GM23248 (cell line): Measurements from ENCODE around the gene GTF2F2. TPM values are rescaled to one million over a fixed set of nuclear protein-coding genes. Genes with fewer than 3 reads are reported as not detected.
"Not testable (repeated sequence)": the region's sequence is repeated elsewhere in the genome, so short reads cannot be mapped to it uniquely, and the experiment has no call there.

Source experiments
- DNase-seq: peaks from one replicate; pipeline ENCODE4 v3.0.0-alpha.2; 2015
- H2AFZ ChIP-seq: fragments of 200-600 bp; sonication (generic); 2 replicates; pipeline ENCODE4 v1.6.1; 2016; ENCODE audit warnings: antibody characterized with exemption
- H3F3A ChIP-seq: fragments of 200-600 bp; sonication (generic); 2 replicates; pipeline ENCODE4 v1.6.1; 2016; ENCODE audit warnings: mild to moderate bottlenecking, antibody characterized with exemption, mixed run types; ENCODE audit not compliant: insufficient read depth
- H3K27ac ChIP-seq: fragments of 200-600 bp; sonication (generic); 2 replicates; pipeline ENCODE4 v1.5.1; 2016; ENCODE audit warnings: mild to moderate bottlenecking
- H3K27me3 ChIP-seq: fragments of 200-600 bp; sonication (generic); replicated peaks from 2 replicates; pipeline ENCODE4 v1.6.1; 2016; ENCODE audit warnings: mild to moderate bottlenecking; ENCODE audit not compliant: insufficient read depth
- H3K36me3 ChIP-seq: fragments of 200-600 bp; sonication (generic); 2 replicates; pipeline ENCODE4 v1.6.1; 2016; ENCODE audit warnings: low read depth, mild to moderate bottlenecking
- H3K4me1 ChIP-seq: fragments of 200-600 bp; sonication (generic); 2 replicates; pipeline ENCODE4 v1.6.1; 2016; ENCODE audit warnings: mild to moderate bottlenecking; ENCODE audit not compliant: insufficient read depth
- H3K4me2 ChIP-seq: fragments of 200-600 bp; sonication (generic); one replicate; pipeline ENCODE4 v1.6.1; 2016; ENCODE audit warnings: mild to moderate bottlenecking; ENCODE audit not compliant: unreplicated experiment
- H3K4me3 ChIP-seq: fragments of 200-600 bp; sonication (generic); 2 replicates; pipeline ENCODE4 v1.5.1; 2016; ENCODE audit warnings: mild to moderate bottlenecking
- H3K79me2 ChIP-seq: fragments of 200-600 bp; sonication (generic); 2 replicates; pipeline ENCODE4 v1.6.1; 2016; ENCODE audit warnings: mild to moderate bottlenecking; ENCODE audit not compliant: insufficient read depth
- H3K9ac ChIP-seq: fragments of 200-600 bp; sonication (generic); 2 replicates; pipeline ENCODE4 v1.6.1; 2016; ENCODE audit warnings: mild to moderate bottlenecking
- H3K9me2 ChIP-seq: fragments of 200-600 bp; sonication (generic); 2 replicates; pipeline ENCODE4 v1.6.1; 2016; ENCODE audit warnings: mixed run types, mild to moderate bottlenecking, moderate library complexity; ENCODE audit not compliant: insufficient read depth
- H3K9me3 ChIP-seq: fragments of 200-600 bp; sonication (generic); one replicate; pipeline ENCODE4 v1.6.1; 2017; ENCODE audit warnings: low read depth
- H4K20me1 ChIP-seq: fragments of 200-600 bp; sonication (generic); 2 replicates; pipeline ENCODE4 v1.6.0; 2016; ENCODE audit not compliant: insufficient read depth
- EZH2 ChIP-seq: fragments of 200-600 bp; sonication (generic); IDR thresholded peaks from 2 replicates; pipeline ENCODE4 v1.6.1; 2018; ENCODE audit warnings: antibody characterized with exemption, mild to moderate bottlenecking; ENCODE audit not compliant: insufficient read depth, poor library complexity, severe bottlenecking
- EZH2phosphoT487 ChIP-seq: fragments of 200-600 bp; sonication (generic); IDR thresholded peaks from 2 replicates; pipeline ENCODE4 v1.6.1; 2018; ENCODE audit warnings: antibody characterized with exemption, moderate library complexity, mild to moderate bottlenecking, low read depth; ENCODE audit not compliant: insufficient read depth
- WGBS, 2 experiments: methylation state at CpG; one replicate each; pipeline ENCODE4 v1.1.6; 2015 to 2017; ENCODE audit warnings: low lambda C conversion rate in 2 of 2, low coverage in 1 of 2; ENCODE audit errors: missing lambda C conversion rate in 2 of 2; 5-methylcytosine and 5-hydroxymethylcytosine counted together
- in situ Hi-C: fragments of 300-500 bp; cut with MboI; formaldehyde crosslinking; loops from 2 replicates; pipeline ENCODE4 v1.15.0; 2020
- polyA plus RNA-seq: library from polyadenylated mRNA; unstranded; fragments of >200 nt; fragmentation: Nextera tagmentation; extraction: Ambion mirVana; gene quantifications from 2 replicates; pipeline ENCODE4 v1.2.1, GENCODE V29; 2016
- total RNA-seq: library from RNA; depleted of rRNA; stranded (reverse); fragments of >200 nt; shearing (Covaris generic); gene quantifications from 2 replicates; pipeline ENCODE4 v1.2.3, GENCODE V29; 2014

GTF2F2 gene
- total and polyA plus RNA-seq, 2 experiments from 2014 or later = 23.7 to 27.6 TPM

DNA sequence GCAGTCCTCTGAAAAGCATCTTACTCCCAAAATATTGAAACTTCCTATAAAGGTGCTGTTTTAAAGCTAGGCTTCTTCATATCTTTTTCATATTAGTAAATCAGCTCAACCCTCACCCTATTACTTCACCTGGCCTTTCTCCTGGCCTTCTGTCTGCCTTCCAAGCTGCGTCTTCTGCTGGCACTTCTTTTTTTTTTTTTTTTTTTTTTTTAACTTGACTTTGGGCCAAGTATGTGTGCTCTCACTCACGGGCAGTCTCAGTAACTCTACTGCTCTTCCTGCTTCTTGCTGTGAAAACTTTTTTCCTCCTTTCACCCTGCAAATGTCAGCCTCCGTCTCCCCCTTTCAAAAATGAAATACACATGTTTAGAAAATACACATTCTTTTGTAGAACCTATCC, 121.8 kb downstream of the GTF2F2 start:
- Histone ChIP-seq H3K4me3 (peak overlapping the region; percentile 22; the same call in 1 of the 2 replicates), H3K27me3 (no peaks in the 10 kb centered on the region), H3K9me2 (no peaks in the 10 kb centered on the region), H3K36me3 (no peaks in the 10 kb centered on the region), H3K9me3 (no peaks in the 10 kb centered on the region), H4K20me1 (no peaks in the 10 kb centered on the region), H2AFZ (no peak overlapping the region), H3K79me2 (peaks cover 31% of the 10 kb centered on the region), H3K9ac (peak overlapping the region; percentile 30; the same call in 1 of the 2 replicates), H3K27ac (no peak overlapping the region), H3K4me2 (peak overlapping the region; percentile 71), H3F3A (peaks cover 30% of the 10 kb centered on the region), H3K4me1 (peaks cover 45% of the 10 kb centered on the region)
- 3 to 11% methylated on average over 3 of the region's 3 CpGs for WGBS, 2 experiments
- TF ChIP-seq EZH2 (no peak), EZH2phosphoT487 (no peak)
- peak; percentile 62 for DNase-seq
- in situ Hi-C loops = no loop called here

DNA sequence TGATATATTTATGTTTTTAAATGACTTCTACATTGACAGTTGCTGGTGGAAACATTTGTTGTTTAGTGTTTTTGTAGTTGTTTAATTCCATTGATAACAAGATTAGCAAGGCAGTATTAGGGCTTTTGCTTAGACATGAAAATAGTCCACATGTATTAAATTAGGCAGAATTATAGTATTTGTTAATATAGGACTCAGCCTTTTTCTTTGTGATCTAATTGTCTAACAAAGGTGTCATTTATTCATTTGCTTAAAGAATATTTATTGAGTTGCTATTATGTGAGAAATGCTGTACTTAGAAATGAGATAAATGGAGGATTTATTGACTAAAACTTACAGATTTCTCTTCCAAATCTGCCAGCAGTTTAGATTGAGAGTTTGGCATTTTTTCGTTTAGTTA, 122.2 kb downstream of the GTF2F2 start:
- Histone ChIP-seq H3K9ac (peak overlapping the region; percentile 30; the same call in 1 of the 2 replicates), H3K79me2 (peaks cover 27% of the 10 kb centered on the region), H4K20me1 (no peaks in the 10 kb centered on the region), H3K4me3 (peak overlapping the region; percentile 22; the same call in 1 of the 2 replicates), H3K27ac (no peak overlapping the region), H3K27me3 (no peaks in the 10 kb centered on the region), H2AFZ (no peak overlapping the region), H3K4me2 (peak overlapping the region; percentile 71), H3K4me1 (peaks cover 45% of the 10 kb centered on the region), H3F3A (peaks cover 30% of the 10 kb centered on the region), H3K36me3 (no peaks in the 10 kb centered on the region), H3K9me3 (no peaks in the 10 kb centered on the region), H3K9me2 (no peaks in the 10 kb centered on the region)
- in situ Hi-C loops = no loop called here
- WGBS, 2 experiments = 97 to 98% methylated on average over 1 of the region's 1 CpG
- no peak for TF ChIP-seq EZH2
- TF ChIP-seq EZH2phosphoT487 = no peak
- no peak for DNase-seq

DNA sequence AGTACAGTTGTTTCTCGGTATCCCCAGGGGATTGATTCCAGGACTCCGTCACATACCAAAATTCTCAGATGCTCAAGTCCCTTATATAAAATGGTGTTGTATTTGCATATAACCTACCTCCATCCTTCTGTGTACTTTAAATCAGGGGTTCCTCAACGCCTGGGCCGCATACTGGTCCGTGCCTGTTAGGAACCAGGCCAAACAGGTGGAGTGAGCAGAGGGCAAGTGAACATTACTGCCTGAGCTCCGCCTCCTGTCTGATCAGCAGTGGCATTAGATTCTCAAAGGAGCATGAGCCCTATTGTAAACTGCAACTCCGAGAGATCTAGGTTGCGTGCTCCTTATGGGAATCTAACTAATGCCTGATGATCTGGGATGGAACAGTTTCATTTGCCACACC, 122.8 kb downstream of the GTF2F2 start:
- in situ Hi-C loops = no loop called here
- H3K27ac ChIP-seq = no peak overlapping the region

DNA sequence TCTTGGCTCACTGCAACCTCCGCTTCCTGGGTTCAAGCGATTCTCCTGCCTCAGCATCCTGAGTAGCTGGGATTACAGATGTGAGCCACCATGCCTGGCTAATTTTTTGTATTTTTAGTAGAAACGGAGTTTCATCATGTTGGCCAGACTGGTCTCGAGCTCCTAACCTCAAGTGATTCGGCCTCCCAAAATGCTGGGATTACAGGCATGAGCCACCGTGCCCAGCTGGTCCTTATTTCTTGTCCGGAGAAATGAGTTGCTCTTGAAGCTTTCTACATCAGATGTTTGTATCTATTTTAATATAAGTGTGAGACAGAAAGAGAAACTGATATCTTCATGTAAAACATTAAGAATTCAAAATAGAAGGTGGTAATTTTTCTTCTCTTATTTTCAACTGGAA, 124.4 kb downstream of the GTF2F2 start:
- H3K9me3 ChIP-seq, H2AFZ ChIP-seq, H3K27ac ChIP-seq, H3K4me2 ChIP-seq, H3K27me3 ChIP-seq, H3K9ac ChIP-seq, H4K20me1 ChIP-seq, H3K4me3 ChIP-seq, H3K9me2 ChIP-seq, in situ Hi-C loops, H3K36me3 ChIP-seq: not testable (repeated sequence)
- peak; percentile 32 for DNase-seq
- Histone ChIP-seq H3K4me1 (peaks cover 36% of the 10 kb centered on the region), H3K79me2 (peaks cover 28% of the 10 kb centered on the region; the same call in 1 of the 2 replicates), H3F3A (peaks cover 23% of the 10 kb centered on the region)
- 82 to 85% methylated on average over 7 of the region's 7 CpGs for WGBS, 2 experiments

More for the DNA sequence above, 122.8 kb downstream of the GTF2F2 start:
- Histone ChIP-seq H2AFZ (no peak overlapping the region), H3K9ac (no peak overlapping the region), H3F3A (peaks cover 30% of the 10 kb centered on the region), H3K4me3 (no peak overlapping the region), H3K9me3 (no peaks in the 10 kb centered on the region), H3K4me1 (peaks cover 45% of the 10 kb centered on the region), H3K36me3 (no peaks in the 10 kb centered on the region), H3K79me2 (peaks cover 24% of the 10 kb centered on the region), H3K27me3 (no peaks in the 10 kb centered on the region), H4K20me1 (no peaks in the 10 kb centered on the region), H3K4me2 (no peak overlapping the region), H3K9me2 (no peaks in the 10 kb centered on the region)
- WGBS, 2 experiments = 96 to 98% methylated on average over 8 of the region's 8 CpGs
- TF ChIP-seq EZH2 = no peak
- TF ChIP-seq EZH2phosphoT487 = no peak
- no peak for DNase-seq

- no peaks in the 10 kb centered on the region for H4K20me1 ChIP-seq
- 0 out of 2 replicates have a peak, but pooled peaks cover 5% of the 10 kb centered on the region for H3F3A ChIP-seq
- no peaks in the 10 kb centered on the region for H3K9me2 ChIP-seq
- in situ Hi-C loops = no loop called here
- H2AFZ ChIP-seq = no peak overlapping the region
- no peak for DNase-seq
- no peak overlapping the region for H3K4me3 ChIP-seq
- no peaks in the 10 kb centered on the region for H3K27me3 ChIP-seq
- peaks cover 11% of the 10 kb centered on the region; the same call in 1 of the 2 replicates for H3K79me2 ChIP-seq
- H3K9me3 ChIP-seq = no peaks in the 10 kb centered on the region
- no peak for TF ChIP-seq EZH2phosphoT487
- TF ChIP-seq EZH2 = no peak
- H3K36me3 ChIP-seq = 0 out of 2 replicates have a peak, but pooled peaks cover 4% of the 10 kb centered on the region
- no peak overlapping the region for H3K9ac ChIP-seq
- peaks cover 13% of the 10 kb centered on the region; the same call in 1 of the 2 replicates for H3K4me1 ChIP-seq
- no peak overlapping the region for H3K4me2 ChIP-seq
- WGBS, 2 experiments = 98 to 100% methylated on average over 3 of the region's 3 CpGs
- H3K27ac ChIP-seq = no peak overlapping the region
Measured at GRCh38 chr13:45249662-45250061, 129.4 kb downstream of the GTF2F2 start.
